Neuronal stem cell (in vitro differentiated cells): Measurements from ENCODE around the gene MTUS2.
A peak's percentile ranks its signal among the peaks of the same experiment; 100 is the strongest.

Experiments
- DNase-seq: peaks from one replicate; pipeline ENCODE4 v3.0.0-alpha.2; 2013; ENCODE audit warnings: low spot score
- H2AFZ ChIP-seq: one replicate; pipeline ENCODE4 v1.6.1; 2013; ENCODE audit warnings: mild to moderate bottlenecking, low read length, inconsistent platforms
- H2AK5ac ChIP-seq: 2 replicates; pipeline ENCODE4 v1.6.1; 2013; ENCODE audit warnings: low read depth, mild to moderate bottlenecking, inconsistent platforms, low read length, moderate library complexity, mixed read lengths
- H2BK120ac ChIP-seq: 2 replicates; pipeline ENCODE4 v1.6.1; 2013; ENCODE audit warnings: low read depth, mild to moderate bottlenecking, inconsistent platforms, low read length, moderate library complexity, mixed read lengths
- H2BK12ac ChIP-seq: one replicate; pipeline ENCODE4 v1.6.1; 2013; ENCODE audit warnings: low read length, inconsistent platforms
- H2BK15ac ChIP-seq: 2 replicates; pipeline ENCODE4 v1.6.1; 2013; ENCODE audit warnings: mild to moderate bottlenecking, low read length, inconsistent platforms, mixed read lengths
- H2BK5ac ChIP-seq: one replicate; pipeline ENCODE4 v1.6.1; 2013; ENCODE audit warnings: inconsistent platforms, mild to moderate bottlenecking, low read length, moderate library complexity
- H3K14ac ChIP-seq: one replicate; pipeline ENCODE4 v1.6.1; 2013; ENCODE audit warnings: low read length, inconsistent platforms
- H3K18ac ChIP-seq: 2 replicates; pipeline ENCODE4 v1.6.1; 2013; ENCODE audit warnings: low read length, inconsistent platforms
- H3K23ac ChIP-seq: 2 replicates; pipeline ENCODE4 v1.6.1; 2013; ENCODE audit warnings: low read depth, mild to moderate bottlenecking, mixed read lengths, low read length, inconsistent platforms; ENCODE audit not compliant: poor library complexity
- H3K27ac ChIP-seq: replicated peaks from 3 replicates; pipeline ENCODE4 v1.5.1; 2013; ENCODE audit warnings: low read length, inconsistent platforms
- H3K27me3 ChIP-seq, 3 experiments: 2 replicates each; pipeline ENCODE4 v1.6.1; 2013; ENCODE audit warnings: low read length in 3 of 3, mild to moderate bottlenecking in 2 of 3, inconsistent platforms in 1 of 3, low read depth in 1 of 3, mixed read lengths in 1 of 3, moderate library complexity in 1 of 3; ENCODE audit not compliant: control insufficient read depth in 3 of 3, insufficient read depth in 3 of 3
- H3K36me3 ChIP-seq, 2 donors: replicated peaks in 1 of 2; 2 replicates each; pipeline ENCODE4 v1.6.1; 2013; ENCODE audit warnings: low read length in 2 of 2; ENCODE audit not compliant: control insufficient read depth in 2 of 2, insufficient read depth in 2 of 2
- H3K4ac ChIP-seq: 2 replicates; pipeline ENCODE4 v1.6.1; 2013; ENCODE audit warnings: inconsistent platforms, mild to moderate bottlenecking, low read length, moderate library complexity
- H3K4me1 ChIP-seq, 2 donors: 1 replicate in 1 of 2; 2 replicates in 1 of 2; pipeline ENCODE4 v1.6.1; 2013; ENCODE audit warnings: low read length in 2 of 2, low read depth in 1 of 2; ENCODE audit not compliant: control insufficient read depth in 2 of 2, insufficient read depth in 1 of 2
- H3K4me2 ChIP-seq: one replicate; pipeline ENCODE4 v1.6.1; 2013; ENCODE audit warnings: mild to moderate bottlenecking, low read length, inconsistent platforms; ENCODE audit not compliant: insufficient read depth, poor library complexity, severe bottlenecking
- H3K4me3 ChIP-seq, 2 donors: 2 replicates each; pipeline ENCODE4 v1.5.1; 2013; ENCODE audit warnings: low read length in 2 of 2, mild to moderate bottlenecking in 2 of 2, inconsistent platforms in 1 of 2, moderate library complexity in 1 of 2
- H3K79me1 ChIP-seq: one replicate; pipeline ENCODE4 v1.6.1; 2013; ENCODE audit warnings: low read depth, mild to moderate bottlenecking, inconsistent platforms, low read length, moderate library complexity
- H3K9ac ChIP-seq: one replicate; pipeline ENCODE4 v1.6.1; 2013; ENCODE audit warnings: mild to moderate bottlenecking, low read depth, low read length, inconsistent platforms; ENCODE audit not compliant: poor library complexity
- H3K9me3 ChIP-seq, 2 donors: replicated peaks in 1 of 2; 2 replicates each; pipeline versions ENCODE3 to v1.6.1; 2013; ENCODE audit warnings: low read length in 2 of 2, mild to moderate bottlenecking in 2 of 2, inconsistent platforms in 1 of 2, low read depth in 1 of 2, mixed read lengths in 1 of 2, moderate library complexity in 1 of 2; ENCODE audit not compliant: control insufficient read depth in 2 of 2, insufficient read depth in 1 of 2
- H4K8ac ChIP-seq: one replicate; pipeline ENCODE4 v1.6.1; 2013; ENCODE audit warnings: low read depth, mild to moderate bottlenecking, inconsistent platforms, low read length, moderate library complexity
- H4K91ac ChIP-seq: one replicate; pipeline ENCODE4 v1.6.1; 2013; ENCODE audit warnings: low read length, low read depth, mild to moderate bottlenecking, inconsistent platforms; ENCODE audit not compliant: poor library complexity
- WGBS, 2 donors: extraction: QIAGEN DNeasy Blood & Tissue Kit; methylation state at CpG; one replicate each; pipeline ENCODE4 v1.1.7; 2013; ENCODE audit warnings: missing lambda C conversion rate in 2 of 2, mixed read lengths in 1 of 2; ENCODE audit not compliant: insufficient read length in 2 of 2, insufficient replicate concordance in 1 of 2; ENCODE audit errors: extremely low coverage in 2 of 2; 5-methylcytosine and 5-hydroxymethylcytosine counted together

MTUS2 gene

DNA sequence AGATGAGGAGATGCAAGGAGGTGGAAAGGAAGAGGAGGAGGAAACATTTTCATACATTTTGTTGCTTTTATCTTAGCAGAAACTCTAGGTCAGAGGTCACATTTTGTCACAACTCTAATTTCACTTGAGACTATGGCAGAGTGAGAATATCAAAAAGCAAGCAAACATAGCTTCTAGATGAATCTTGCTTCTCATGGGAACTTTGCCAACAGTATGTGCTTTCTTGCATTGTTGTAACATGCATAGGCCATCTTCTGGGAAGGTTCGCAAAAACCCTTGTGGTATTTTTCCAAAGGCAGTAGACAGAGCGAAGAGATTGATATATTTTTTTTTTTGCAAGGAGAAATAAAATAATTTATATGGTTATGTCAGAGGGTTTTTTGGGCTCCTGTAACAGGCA, 291.3 kb downstream of the MTUS2 start:
- Histone ChIP-seq H3K4me3 (no peak overlapping the region), H2BK120ac (no peak overlapping the region), H3K18ac (no peak overlapping the region), H3K14ac (no peak overlapping the region), H2AFZ (no peak overlapping the region), H3K27me3 (no peaks in the 10 kb centered on the region), H2BK15ac (no peak overlapping the region), H3K9me3 (no peaks in the 10 kb centered on the region), H2AK5ac (no peak overlapping the region), H3K23ac (no peak overlapping the region), H3K27ac (no peak overlapping the region), H3K4me2 (no peak overlapping the region), H4K91ac (no peak overlapping the region), H3K4ac (no peak overlapping the region), H2BK5ac (no peak overlapping the region), H4K8ac (no peak overlapping the region), H3K9ac (no peak overlapping the region), H3K36me3 (no peaks in the 10 kb centered on the region), H2BK12ac (no peak overlapping the region), H3K4me1 (peaks cover 0 to 2% of the 10 kb centered on the region in 2 donors), H3K79me1 (no peaks in the 10 kb centered on the region)
- no peak for DNase-seq
- 100% methylated on average over 1 of the region's 2 CpGs; no CpG with 5 or more reads in 1 of the 2 donors for WGBS, 2 donors

DNA sequence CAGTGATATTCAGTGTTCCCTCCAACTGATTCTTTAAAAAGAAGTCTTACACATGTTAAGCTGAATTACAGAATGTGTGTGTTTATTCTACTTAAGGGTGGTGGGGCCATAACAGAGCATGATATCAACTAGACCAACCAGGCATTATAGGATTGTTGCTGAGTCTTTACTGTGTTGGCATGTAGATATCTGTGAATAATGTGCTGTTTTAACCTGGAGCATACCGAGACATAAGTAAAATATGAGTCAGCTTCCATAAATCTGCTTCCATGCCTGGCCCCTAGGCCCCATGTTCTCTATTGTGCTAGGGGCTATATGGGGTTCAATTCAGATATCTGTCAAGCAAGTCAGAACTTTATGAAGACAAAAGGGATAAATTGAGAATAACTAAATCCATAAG, 295.7 kb downstream of the MTUS2 start:
- no peak overlapping the region for H3K4me3 ChIP-seq
- WGBS, 2 donors = no CpG with 5 or more reads among the region's 1 CpG
- no peak overlapping the region for H2BK12ac ChIP-seq

DNA sequence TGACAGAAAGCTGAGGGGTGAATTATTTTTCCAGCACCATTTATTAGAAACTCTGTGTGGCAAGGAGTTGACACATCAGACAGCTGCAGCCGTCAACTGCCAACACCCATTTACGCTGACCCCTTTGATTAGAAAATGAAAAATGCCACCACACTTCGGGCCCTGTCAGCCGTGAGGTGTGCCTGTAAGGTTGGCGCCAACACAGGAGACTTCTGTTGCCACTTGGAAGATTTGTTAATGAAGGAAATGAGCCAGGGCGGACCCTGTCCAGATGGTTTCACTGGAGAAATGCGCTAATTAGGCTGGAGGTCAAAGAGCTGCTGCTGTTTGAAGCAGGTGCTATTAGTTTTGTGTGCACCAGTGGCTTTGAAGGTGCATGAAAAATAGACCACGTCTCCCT, 297.5 kb downstream of the MTUS2 start:
- DNase-seq = no peak
- Histone ChIP-seq H3K36me3 (no peaks in the 10 kb centered on the region), H3K4me3 (no peak overlapping the region), H3K4ac (no peak overlapping the region), H3K18ac (no peak overlapping the region), H3K9ac (peak overlapping the region; percentile 18), H2AFZ (no peak overlapping the region), H3K4me2 (no peak overlapping the region), H2AK5ac (no peak overlapping the region), H3K27me3 (no peaks in the 10 kb centered on the region), H4K91ac (no peak overlapping the region), H3K79me1 (no peaks in the 10 kb centered on the region), H4K8ac (no peak overlapping the region), H2BK120ac (no peak overlapping the region), H3K27ac (no peak overlapping the region), H3K23ac (no peak overlapping the region), H2BK5ac (no peak overlapping the region), H2BK15ac (no peak overlapping the region), H3K4me1 (no peaks in the 10 kb centered on the region), H3K9me3 (no peaks in the 10 kb centered on the region), H2BK12ac (no peak overlapping the region), H3K14ac (no peak overlapping the region)
- WGBS, 2 donors = no CpG with 5 or more reads among the region's 8 CpGs

More for the DNA sequence above, 295.7 kb downstream of the MTUS2 start:
- Histone ChIP-seq H3K18ac (no peak overlapping the region), H3K23ac (no peak overlapping the region), H3K9me3 (no peaks in the 10 kb centered on the region), H2BK15ac (no peak overlapping the region), H3K4me2 (no peak overlapping the region), H3K36me3 (no peaks in the 10 kb centered on the region), H2BK5ac (no peak overlapping the region), H4K8ac (no peak overlapping the region), H3K14ac (no peak overlapping the region), H3K27ac (no peak overlapping the region), H2BK120ac (no peak overlapping the region), H3K27me3 (no peaks in the 10 kb centered on the region), H3K4me1 (no peaks in the 10 kb centered on the region), H2AK5ac (no peak overlapping the region), H3K4ac (no peak overlapping the region), H2AFZ (no peak overlapping the region), H4K91ac (no peak overlapping the region), H3K79me1 (no peaks in the 10 kb centered on the region), H3K9ac (no peak overlapping the region)
- no peak for DNase-seq

- H3K23ac ChIP-seq = no peak overlapping the region
- H2BK120ac ChIP-seq = no peak overlapping the region
- H2BK12ac ChIP-seq = no peak overlapping the region
- no peak overlapping the region for H4K91ac ChIP-seq
- H2AFZ ChIP-seq = no peak overlapping the region
- no peak overlapping the region for H3K27ac ChIP-seq
- H3K9me3 ChIP-seq = no peaks in the 10 kb centered on the region
- no peak overlapping the region for H2BK5ac ChIP-seq
- H3K36me3 ChIP-seq = no peaks in the 10 kb centered on the region
- H3K18ac ChIP-seq = no peak overlapping the region
- H2BK15ac ChIP-seq = no peak overlapping the region
- no peak overlapping the region for H3K9ac ChIP-seq
- no peak overlapping the region for H3K4me2 ChIP-seq
- H3K4me1 ChIP-seq = no peaks in the 10 kb centered on the region
- no peaks in the 10 kb centered on the region for H3K79me1 ChIP-seq
- no peak overlapping the region for H3K4me3 ChIP-seq
- no peak overlapping the region for H3K14ac ChIP-seq
- H3K4ac ChIP-seq = no peak overlapping the region
- no peak overlapping the region for H2AK5ac ChIP-seq
- DNase-seq = no peak
- H4K8ac ChIP-seq = no peak overlapping the region
- H3K27me3 ChIP-seq = no peaks in the 10 kb centered on the region
- no CpG with 5 or more reads among the region's 1 CpG for WGBS, 2 donors
Measured at GRCh38 chr13:29118471-29118870, 298.3 kb downstream of the MTUS2 start.
